Hepatocyte (in vitro differentiated cells): Measurements from ENCODE around the gene PHKB. TPM values are rescaled to one million over a fixed set of nuclear protein-coding genes. Genes with fewer than 3 reads are reported as not detected.

Source experiments
- DNase-seq: peaks from one replicate; pipeline ENCODE4 v3.0.0-alpha.2; 2016; ENCODE audit warnings: low spot score
- H2AFZ ChIP-seq: fragments of 200-600 bp; sonication (generic); 2 replicates; pipeline ENCODE4 v1.6.0; 2016; ENCODE audit warnings: antibody characterized with exemption, mild to moderate bottlenecking
- H3K27ac ChIP-seq: fragments of 200-600 bp; sonication (generic); 2 replicates; pipeline ENCODE4 v1.5.1; 2016; ENCODE audit warnings: mild to moderate bottlenecking
- H3K27me3 ChIP-seq: fragments of 200-600 bp; sonication (generic); 2 replicates; pipeline ENCODE4 v1.6.1; 2016
- H3K36me3 ChIP-seq: fragments of 200-600 bp; sonication (generic); replicated peaks from 2 replicates; pipeline ENCODE4 v1.5.1; 2016; ENCODE audit warnings: low read depth; ENCODE audit not compliant: insufficient read depth
- H3K4me1 ChIP-seq: fragments of 200-600 bp; sonication (generic); 2 replicates; pipeline ENCODE4 v1.5.1; 2016; ENCODE audit warnings: mild to moderate bottlenecking, moderate library complexity; ENCODE audit not compliant: insufficient read depth
- H3K4me2 ChIP-seq: fragments of 200-600 bp; sonication (generic); 2 replicates; pipeline ENCODE4 v1.6.0; 2016
- H3K4me3 ChIP-seq: fragments of 200-600 bp; sonication (generic); 2 replicates; pipeline ENCODE4 v1.5.1; 2016; ENCODE audit warnings: mild to moderate bottlenecking
- H3K79me2 ChIP-seq: fragments of 200-600 bp; sonication (generic); 2 replicates; pipeline ENCODE4 v1.6.0; 2017; ENCODE audit warnings: mild to moderate bottlenecking
- H3K9me2 ChIP-seq: fragments of 200-600 bp; sonication (generic); replicated peaks from 2 replicates; pipeline ENCODE4 v1.6.0; 2017; ENCODE audit warnings: mild to moderate bottlenecking; ENCODE audit not compliant: insufficient read depth
- H3K9me3 ChIP-seq: fragments of 200-600 bp; sonication (generic); 2 replicates; pipeline ENCODE4 v1.5.1; 2016; ENCODE audit warnings: low read depth, mild to moderate bottlenecking
- H4K20me1 ChIP-seq: fragments of 200-600 bp; sonication (generic); 2 replicates; pipeline ENCODE4 v1.6.0; 2016; ENCODE audit warnings: mild to moderate bottlenecking; ENCODE audit not compliant: insufficient read depth, poor library complexity, severe bottlenecking
- CTCF ChIP-seq: fragments of 200-600 bp; sonication (generic); IDR thresholded peaks from 2 replicates; pipeline ENCODE4 v1.5.1; 2016; ENCODE audit warnings: antibody characterized with exemption, mild to moderate bottlenecking; ENCODE audit not compliant: poor library complexity
- EZH2 ChIP-seq: fragments of 200-600 bp; sonication (generic); IDR thresholded peaks from 2 replicates; pipeline ENCODE4 v1.6.1; 2016; ENCODE audit warnings: antibody characterized with exemption, mild to moderate bottlenecking, borderline replicate concordance
- EZH2phosphoT487 ChIP-seq: fragments of 200-600 bp; sonication (generic); IDR thresholded peaks from one replicate; pipeline ENCODE4 v1.6.1; 2018; ENCODE audit warnings: antibody characterized with exemption, mild to moderate bottlenecking, low read depth, moderate library complexity; ENCODE audit not compliant: unreplicated experiment, severe bottlenecking
- WGBS: methylation state at CpG from one replicate; pipeline ENCODE4 v1.1.6; 2016; ENCODE audit warnings: low lambda C conversion rate; ENCODE audit errors: missing lambda C conversion rate; 5-methylcytosine and 5-hydroxymethylcytosine counted together
- polyA plus RNA-seq: library from polyadenylated mRNA; unstranded; fragments of >200 nt; fragmentation: Nextera tagmentation; extraction: Ambion mirVana; gene quantifications from 2 replicates; pipeline ENCODE4 v1.2.1, GENCODE V29; 2016
- total RNA-seq: library from RNA; depleted of rRNA; stranded (reverse); fragments of >200 nt; gene quantifications from 2 replicates; pipeline ENCODE4 v1.2.3, GENCODE V29; 2014

PHKB gene
- total and polyA plus RNA-seq, 2 experiments from 2014 or later = 28.7 to 71.7 TPM

DNA sequence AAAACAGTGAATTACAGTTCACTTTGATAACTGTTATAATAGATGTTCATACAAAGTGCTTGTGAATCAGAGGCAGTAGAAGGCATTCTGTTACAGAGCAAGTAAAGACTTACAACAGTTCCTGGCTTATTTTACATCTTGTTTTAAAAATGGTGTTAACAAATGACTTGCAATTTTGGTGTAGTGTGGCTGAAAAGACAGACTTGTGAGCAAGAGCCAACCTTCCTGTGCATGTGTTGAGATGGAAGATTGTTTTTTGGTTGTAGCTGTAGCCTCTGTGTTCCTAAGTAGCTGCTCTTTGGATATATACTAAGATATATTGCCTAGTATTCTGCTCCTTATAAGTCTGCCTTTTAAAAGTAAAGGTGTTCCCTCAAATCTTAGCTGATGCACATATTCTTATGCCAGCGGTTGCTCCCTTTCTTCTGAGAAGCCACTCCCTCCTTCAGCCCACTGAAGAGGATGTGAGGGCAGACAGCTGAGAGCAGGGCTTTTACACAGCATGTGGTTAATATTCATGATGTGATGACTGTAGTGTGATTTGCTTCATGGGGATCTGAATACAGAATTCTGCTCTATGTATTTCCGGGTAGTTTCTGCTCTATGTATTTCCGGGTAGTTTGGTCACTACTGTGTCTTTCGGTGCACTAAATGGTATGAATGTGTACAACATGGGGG is 182.3 kb downstream of the PHKB start:
- no peaks in the 10 kb centered on the region for H3K27me3 ChIP-seq
- no peaks in the 10 kb centered on the region for H3K79me2 ChIP-seq
- no peak overlapping the region for H3K27ac ChIP-seq
- H4K20me1 ChIP-seq = no peaks in the 10 kb centered on the region
- WGBS = 97% methylated on average over 4 of the region's 4 CpGs
- no peaks in the 10 kb centered on the region for H3K4me1 ChIP-seq
- no peaks in the 10 kb centered on the region for H3K9me2 ChIP-seq
- H3K9me3 ChIP-seq = no peaks in the 10 kb centered on the region
- DNase-seq = no peak
- TF ChIP-seq CTCF = no peak
- TF ChIP-seq EZH2phosphoT487 = no peak
- TF ChIP-seq EZH2 = no peak
- H3K4me2 ChIP-seq = no peak overlapping the region
- H2AFZ ChIP-seq = no peak overlapping the region
- H3K4me3 ChIP-seq = no peak overlapping the region
- H3K36me3 ChIP-seq = no peaks in the 10 kb centered on the region

- H3K36me3 ChIP-seq = no peaks in the 10 kb centered on the region
- H3K9me3 ChIP-seq = no peaks in the 10 kb centered on the region
- TF ChIP-seq CTCF (no peak), EZH2phosphoT487 (no peak), EZH2 (no peak)
- H2AFZ ChIP-seq = no peak overlapping the region
- H3K4me2 ChIP-seq = no peak overlapping the region
- H3K9me2 ChIP-seq = no peaks in the 10 kb centered on the region
- H3K27me3 ChIP-seq = no peaks in the 10 kb centered on the region
- no peak overlapping the region for H3K4me3 ChIP-seq
- DNase-seq = no peak
- H3K27ac ChIP-seq = no peak overlapping the region
- H3K79me2 ChIP-seq = no peaks in the 10 kb centered on the region
- 78% methylated on average over 2 of the region's 2 CpGs for WGBS
- no peaks in the 10 kb centered on the region for H4K20me1 ChIP-seq
- no peaks in the 10 kb centered on the region for H3K4me1 ChIP-seq
These were observed 183.0 kb downstream of the PHKB start for GRCh38 chr16:47644166-47644565.

GRCh38 chr16:47644661-47645060 is 183.5 kb downstream of the PHKB start:
- TF ChIP-seq EZH2 = no peak
- TF ChIP-seq EZH2phosphoT487 = no peak
- TF ChIP-seq CTCF = no peak
- Histone ChIP-seq H3K27ac (no peak overlapping the region), H4K20me1 (no peaks in the 10 kb centered on the region)

DNA sequence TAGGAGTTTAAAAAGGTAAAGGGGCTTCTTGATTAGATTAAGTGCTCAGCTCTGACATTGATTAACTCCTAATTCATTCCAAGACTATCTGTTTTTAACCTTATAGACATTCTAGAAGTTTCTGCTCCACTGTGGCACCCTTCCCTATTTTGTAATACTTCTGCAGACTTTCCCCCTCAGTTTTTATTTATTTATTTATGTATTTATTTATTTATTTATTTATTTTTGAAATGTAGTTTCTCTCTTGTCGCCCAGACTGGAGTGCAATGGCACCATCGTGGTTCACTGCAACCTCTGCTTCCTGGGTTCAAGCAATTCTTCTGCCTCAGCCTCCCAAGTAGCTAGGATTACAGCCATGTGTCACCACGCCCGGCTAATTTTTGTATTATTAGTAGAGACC is 185.8 kb downstream of the PHKB start:
- no peaks in the 10 kb centered on the region for H3K36me3 ChIP-seq
- no peak overlapping the region for H2AFZ ChIP-seq
- no peaks in the 10 kb centered on the region for H3K79me2 ChIP-seq
- no peak for TF ChIP-seq EZH2
- TF ChIP-seq CTCF = no peak
- TF ChIP-seq EZH2phosphoT487 = no peak
- 93% methylated on average over 4 of the region's 4 CpGs for WGBS
- H4K20me1 ChIP-seq = no peaks in the 10 kb centered on the region
- DNase-seq = no peak
- no peak overlapping the region for H3K27ac ChIP-seq
- H3K27me3 ChIP-seq = no peaks in the 10 kb centered on the region
- H3K4me3 ChIP-seq = no peak overlapping the region
- no peaks in the 10 kb centered on the region for H3K9me2 ChIP-seq
- H3K4me2 ChIP-seq = no peak overlapping the region
- H3K9me3 ChIP-seq = no peaks in the 10 kb centered on the region
- no peaks in the 10 kb centered on the region for H3K4me1 ChIP-seq

More at GRCh38 chr16:47644661-47645060, 183.5 kb downstream of the PHKB start:
- Histone ChIP-seq H3K36me3 (no peaks in the 10 kb centered on the region), H3K27me3 (no peaks in the 10 kb centered on the region), H3K9me2 (no peaks in the 10 kb centered on the region), H2AFZ (no peak overlapping the region), H3K79me2 (no peaks in the 10 kb centered on the region), H3K4me3 (no peak overlapping the region), H3K9me3 (no peaks in the 10 kb centered on the region), H3K4me2 (no peak overlapping the region), H3K4me1 (no peaks in the 10 kb centered on the region)
- no peak for DNase-seq
